ENCODE results near the gene PLK3. TPM values are rescaled to one million over a fixed set of nuclear protein-coding genes. Genes with fewer than 3 reads are reported as not detected.
"Not testable (repeated sequence)": the region's sequence is repeated elsewhere in the genome, so short reads cannot be mapped to it uniquely, and the experiment has no call there.

PLK3 gene
- total RNA-seq, 1 donor from 2014 or later = 128 TPM

- H3K9me3 Mint-ChIP-seq = no peaks in the 10 kb centered on the region
- intact Hi-C loops (cut with micrococcal nuclease) = no loop called here
- no peak overlapping the region for H3K27ac Mint-ChIP-seq
These were observed 7.3 kb upstream of the PLK3 start for GRCh38 chr1:44792736-44793502.

DNA sequence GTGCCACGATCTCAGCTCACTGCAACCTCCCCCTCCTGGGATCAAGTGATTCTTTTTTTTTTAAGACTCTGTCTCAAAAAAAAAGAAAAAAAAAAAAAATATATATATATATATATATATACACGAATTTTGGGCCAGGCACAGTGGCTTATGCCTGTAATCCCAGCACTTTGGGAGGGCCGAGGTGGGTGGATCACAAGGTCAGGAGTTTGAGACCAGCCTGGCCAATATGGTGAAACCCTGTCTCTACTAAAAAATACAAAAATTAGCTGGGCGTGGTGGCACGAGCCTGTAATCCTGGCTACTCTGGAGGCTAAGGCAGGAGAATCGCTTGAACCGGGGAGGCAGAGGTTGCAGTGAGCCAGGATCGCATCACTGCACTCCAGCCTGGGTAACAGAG lies 2.3 kb upstream of the PLK3 start:
- not testable (repeated sequence) for H3K27ac Mint-ChIP-seq; H3K27me3 Mint-ChIP-seq (ENCODE audit: low read depth); H3K4me3 Mint-ChIP-seq (ENCODE audit: low read depth); DNase-seq (ENCODE audit: low spot score); H3K9me3 Mint-ChIP-seq
- peaks cover 22% of the 10 kb centered on the region for H3K36me3 Mint-ChIP-seq (ENCODE audit: low read depth)
- intact Hi-C loops (cut with micrococcal nuclease) = loop anchor here (2.0 kb wide), 2 partner anchors 13 to 1449 kb away; partner anchors contain the start of gene RAD54L
- H3K4me1 Mint-ChIP-seq (ENCODE audit: low read depth) = peaks cover 17% of the 10 kb centered on the region

More at GRCh38 chr1:44792736-44793502, 7.3 kb upstream of the PLK3 start:
- no peak for DNase-seq (ENCODE audit: low spot score)
- H3K4me1 Mint-ChIP-seq (ENCODE audit: low read depth) = peaks cover 2% of the 10 kb centered on the region
- H3K36me3 Mint-ChIP-seq (ENCODE audit: low read depth) = no peaks in the 10 kb centered on the region
- H3K27me3 Mint-ChIP-seq (ENCODE audit: low read depth) = no peaks in the 10 kb centered on the region
- no peak overlapping the region for H3K4me3 Mint-ChIP-seq (ENCODE audit: low read depth)

DNA sequence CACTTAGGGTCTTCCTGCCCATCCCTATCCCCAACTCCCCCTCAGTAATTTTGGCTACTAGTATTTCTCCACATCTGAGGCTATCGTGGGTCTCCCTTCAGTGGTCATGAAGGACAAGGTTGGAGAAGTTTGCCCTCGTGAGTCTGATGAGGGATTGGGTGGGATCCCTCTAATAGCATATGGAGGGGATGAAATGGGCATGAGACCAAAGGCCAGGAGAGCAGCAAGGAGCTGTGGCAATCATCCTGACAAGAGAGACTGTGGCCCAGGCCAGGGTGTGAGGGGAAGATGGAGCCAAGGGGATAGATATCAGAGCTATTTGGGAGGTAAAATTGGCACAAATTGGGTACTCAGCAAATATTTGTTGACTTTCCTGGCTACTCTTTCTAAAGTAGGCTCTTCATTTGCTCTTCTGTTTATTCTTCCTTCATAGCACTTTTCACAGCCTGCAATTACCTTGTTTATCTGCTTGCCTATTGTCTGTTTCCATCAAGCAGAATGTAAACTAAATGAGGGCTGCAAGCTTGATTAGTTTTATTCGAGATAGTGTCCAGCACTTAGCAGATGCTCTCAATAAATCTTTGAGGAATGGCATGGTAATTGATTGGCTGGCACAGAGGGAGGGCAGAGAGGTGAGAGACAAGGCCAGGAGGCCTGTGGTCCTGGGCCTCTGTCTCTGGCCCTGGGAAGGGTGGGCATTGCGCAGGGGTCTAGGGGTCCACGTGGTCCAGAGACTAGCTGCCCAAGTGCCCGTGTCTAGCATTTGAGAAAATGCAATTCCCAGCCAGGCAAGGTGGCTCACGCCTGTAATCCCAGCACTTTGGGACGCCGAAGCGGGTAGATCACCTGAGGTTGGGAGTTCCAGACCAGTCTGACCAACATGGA lies 1.5 kb upstream of the PLK3 start:
- H3K4me1 Mint-ChIP-seq (ENCODE audit: low read depth) = peaks cover 20% of the 10 kb centered on the region
- H3K9me3 Mint-ChIP-seq = no peaks in the 10 kb centered on the region
- intact Hi-C loops (cut with micrococcal nuclease) = loop anchor here (2.0 kb wide), 2 partner anchors 14 to 1448 kb away; partner anchors contain the start of gene RAD54L
- no peak for DNase-seq (ENCODE audit: low spot score)
- H3K36me3 Mint-ChIP-seq (ENCODE audit: low read depth) = peaks cover 31% of the 10 kb centered on the region
- peak overlapping the region; percentile 99 for H3K27ac Mint-ChIP-seq
- H3K27me3 Mint-ChIP-seq (ENCODE audit: low read depth) = no peaks in the 10 kb centered on the region
- peak overlapping the region; percentile 97 for H3K4me3 Mint-ChIP-seq (ENCODE audit: low read depth)

DNA sequence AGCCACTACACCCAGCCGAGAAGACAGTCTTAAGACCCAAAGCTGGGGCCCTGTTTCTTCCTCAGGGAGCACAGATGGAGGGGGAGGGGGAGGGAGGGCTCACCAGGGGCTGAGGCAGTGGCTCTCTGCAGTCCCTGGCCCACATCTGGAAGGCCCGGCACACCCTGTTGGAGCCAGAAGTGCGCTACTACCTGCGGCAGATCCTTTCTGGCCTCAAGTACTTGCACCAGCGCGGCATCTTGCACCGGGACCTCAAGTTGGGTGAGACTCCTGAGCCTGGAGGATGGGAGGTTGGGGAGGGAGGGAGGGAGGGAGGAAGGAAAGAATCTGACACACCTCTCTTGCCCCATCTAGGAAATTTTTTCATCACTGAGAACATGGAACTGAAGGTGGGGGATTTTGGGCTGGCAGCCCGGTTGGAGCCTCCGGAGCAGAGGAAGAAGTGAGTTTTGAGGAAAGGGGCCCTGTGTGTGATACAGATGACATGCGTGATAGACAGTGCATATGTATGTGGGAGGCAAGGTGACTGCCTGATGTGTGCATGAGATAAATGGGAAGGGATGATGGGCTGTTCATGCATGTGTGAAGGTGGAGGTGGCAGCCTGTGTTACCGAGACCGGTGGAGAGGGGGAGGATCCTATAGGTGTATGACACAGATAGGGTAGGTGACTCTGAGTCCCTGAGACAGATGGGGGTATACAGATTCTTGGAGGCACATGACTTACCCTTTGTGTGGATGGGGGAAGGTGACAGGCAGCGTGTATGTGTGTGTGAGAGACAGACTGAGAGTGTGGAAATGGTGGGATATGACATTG lies 1.5 kb downstream of the PLK3 start:
- peak overlapping the region; percentile 98 for H3K27ac Mint-ChIP-seq
- H3K4me1 Mint-ChIP-seq (ENCODE audit: low read depth) = peaks cover 29% of the 10 kb centered on the region
- no peaks in the 10 kb centered on the region for H3K27me3 Mint-ChIP-seq (ENCODE audit: low read depth)
- intact Hi-C loops (cut with micrococcal nuclease) = loop anchor here (1.0 to 10.0 kb wide), 4 partner anchors 8 to 883 kb away; partner anchors contain the start of genes GPBP1L1, HECTD3, NASP and TMEM69
- no peak for DNase-seq (ENCODE audit: low spot score)
- H3K9me3 Mint-ChIP-seq = no peaks in the 10 kb centered on the region
- peaks cover 56% of the 10 kb centered on the region for H3K36me3 Mint-ChIP-seq (ENCODE audit: low read depth)
- peak overlapping the region; percentile 91 for H3K4me3 Mint-ChIP-seq (ENCODE audit: low read depth)

DNA sequence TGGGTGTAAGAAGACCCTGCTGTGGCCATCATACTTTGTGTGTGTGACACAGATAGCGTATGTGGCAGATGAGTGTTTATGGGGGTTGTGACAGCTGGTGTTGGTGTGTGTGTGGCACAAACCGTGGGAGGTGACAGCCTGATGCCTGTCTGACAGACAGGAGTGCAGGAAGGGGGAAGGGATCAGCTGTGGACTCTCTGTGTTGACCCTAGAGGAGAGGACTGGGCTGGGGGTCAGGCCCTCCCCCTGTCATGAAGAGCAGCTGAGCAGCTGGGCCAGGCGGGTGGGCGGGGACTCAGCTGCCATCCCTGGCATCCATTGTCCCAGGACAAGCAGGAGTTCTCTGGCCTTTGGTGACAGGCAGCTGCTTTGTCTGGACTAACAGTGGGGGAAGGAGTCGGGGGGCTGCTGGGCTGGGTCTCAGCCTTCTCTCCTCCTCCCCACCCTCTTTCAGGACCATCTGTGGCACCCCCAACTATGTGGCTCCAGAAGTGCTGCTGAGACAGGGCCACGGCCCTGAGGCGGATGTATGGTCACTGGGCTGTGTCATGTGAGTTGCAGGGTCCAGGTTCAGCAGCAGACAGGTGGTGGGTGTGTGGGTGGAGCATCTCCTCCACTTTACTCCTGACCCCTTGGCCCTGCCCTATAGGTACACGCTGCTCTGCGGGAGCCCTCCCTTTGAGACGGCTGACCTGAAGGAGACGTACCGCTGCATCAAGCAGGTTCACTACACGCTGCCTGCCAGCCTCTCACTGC lies 2.3 kb downstream of the PLK3 start:
- Mint-ChIP-seq H3K36me3 (ENCODE audit: low read depth) (peaks cover 64% of the 10 kb centered on the region), H3K4me1 (ENCODE audit: low read depth) (peaks cover 36% of the 10 kb centered on the region), H3K9me3 (no peaks in the 10 kb centered on the region), H3K27ac (peak overlapping the region; percentile 74), H3K4me3 (ENCODE audit: low read depth) (peak overlapping the region; percentile 91), H3K27me3 (ENCODE audit: low read depth) (no peaks in the 10 kb centered on the region)
- no peak for DNase-seq (ENCODE audit: low spot score)
- intact Hi-C loops (cut with micrococcal nuclease) = loop anchor here (5.0 to 10.0 kb wide), 3 partner anchors 210 to 882 kb away; partner anchors contain the start of genes GPBP1L1, HECTD3, NASP and TMEM69

DNA sequence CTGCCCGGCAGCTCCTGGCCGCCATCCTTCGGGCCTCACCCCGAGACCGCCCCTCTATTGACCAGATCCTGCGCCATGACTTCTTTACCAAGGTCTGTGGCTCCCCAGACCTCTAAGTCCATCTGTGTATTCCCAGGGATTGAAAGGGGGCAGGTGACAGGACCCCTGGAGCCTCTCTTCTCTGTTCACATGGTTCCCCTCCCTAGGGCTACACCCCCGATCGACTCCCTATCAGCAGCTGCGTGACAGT lies 2.8 kb downstream of the PLK3 start:
- Mint-ChIP-seq H3K4me3 (ENCODE audit: low read depth) (peak overlapping the region; percentile 91), H3K4me1 (ENCODE audit: low read depth) (peaks cover 41% of the 10 kb centered on the region), H3K36me3 (ENCODE audit: low read depth) (peaks cover 65% of the 10 kb centered on the region), H3K9me3 (no peaks in the 10 kb centered on the region), H3K27me3 (ENCODE audit: low read depth) (no peaks in the 10 kb centered on the region), H3K27ac (peak overlapping the region; percentile 48)
- intact Hi-C loops (cut with micrococcal nuclease) = loop anchor here (5.0 to 10.0 kb wide), 3 partner anchors 209 to 882 kb away; partner anchors contain the start of genes GPBP1L1, HECTD3, NASP and TMEM69
- DNase-seq (ENCODE audit: low spot score) = no peak

GRCh38 chr1:44803312-44804095 lies 3.3 kb downstream of the PLK3 start:
- Mint-ChIP-seq H3K9me3 (no peaks in the 10 kb centered on the region), H3K4me3 (ENCODE audit: low read depth) (peak overlapping the region; percentile 91), H3K36me3 (ENCODE audit: low read depth) (peaks cover 69% of the 10 kb centered on the region), H3K27ac (peak overlapping the region; percentile 48), H3K4me1 (ENCODE audit: low read depth) (peaks cover 45% of the 10 kb centered on the region), H3K27me3 (ENCODE audit: low read depth) (no peaks in the 10 kb centered on the region)
- DNase-seq (ENCODE audit: low spot score) = no peak
- intact Hi-C loops (cut with micrococcal nuclease) = loop anchor here (5.0 to 10.0 kb wide), 3 partner anchors 209 to 881 kb away; partner anchors contain the start of genes GPBP1L1, HECTD3, NASP and TMEM69

- Mint-ChIP-seq H3K4me1 (ENCODE audit: low read depth) (peaks cover 58% of the 10 kb centered on the region), H3K27ac (peak overlapping the region; percentile 76), H3K27me3 (ENCODE audit: low read depth) (no peaks in the 10 kb centered on the region), H3K9me3 (no peaks in the 10 kb centered on the region), H3K4me3 (ENCODE audit: low read depth) (peak overlapping the region; percentile 52), H3K36me3 (ENCODE audit: low read depth) (peaks cover 84% of the 10 kb centered on the region)
- intact Hi-C loops (cut with micrococcal nuclease) = loop anchor here (2.0 to 10.0 kb wide), 5 partner anchors 133 to 879 kb away; partner anchors contain the start of genes ARMH1, GPBP1L1, NASP and TESK2
- DNase-seq (ENCODE audit: low spot score) = no peak
These were observed 5.3 kb downstream of the PLK3 start for GRCh38 chr1:44805311-44806024.

DNA sequence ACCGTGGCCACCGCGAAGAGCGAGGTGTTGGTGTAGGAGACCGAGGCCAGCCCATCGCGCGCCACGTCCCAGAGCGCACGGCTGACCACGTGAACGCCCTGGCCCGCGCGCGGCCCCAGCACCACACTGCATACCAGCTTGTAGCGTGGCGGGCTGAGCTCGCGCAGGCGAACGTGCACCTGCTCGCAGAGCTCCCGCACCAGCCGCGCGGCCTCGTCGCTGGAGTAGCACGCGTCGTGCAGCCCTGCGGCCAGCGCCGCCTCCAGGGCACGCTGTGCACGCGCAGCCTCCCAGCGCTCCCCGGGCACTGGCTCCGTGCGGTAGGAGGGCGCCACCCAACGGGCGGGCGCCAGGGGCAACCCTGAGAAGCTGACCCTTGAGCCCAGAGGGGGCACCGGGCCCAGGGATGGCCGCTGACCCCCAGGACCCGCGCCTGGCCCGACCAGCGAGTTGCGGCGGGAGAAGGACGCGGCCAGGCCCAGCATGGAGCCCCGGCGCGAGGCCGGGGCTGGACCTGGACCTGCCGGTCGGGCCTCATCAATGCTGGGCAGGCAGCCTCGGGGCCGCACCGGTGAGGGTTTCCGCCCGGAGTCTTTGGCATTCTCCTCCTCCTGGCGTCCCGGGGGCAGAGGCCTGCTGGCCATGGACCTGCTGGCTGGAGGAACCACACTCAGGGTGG lies 6.0 kb downstream of the PLK3 start:
- intact Hi-C loops (cut with micrococcal nuclease) = loop anchor here (2.0 to 10.0 kb wide), 5 partner anchors 134 to 879 kb away; partner anchors contain the start of genes ARMH1, GPBP1L1, NASP and TESK2

GRCh38 chr1:44806704-44807363 lies 6.7 kb downstream of the PLK3 start, which contains the start of gene DYNLT4:
Gene DYNLT4, minus strand, starts transcription at chr1:44807351. Its CDS starts 683 bp downstream, at chr1:44806668.
- Mint-ChIP-seq H3K9me3 (no peaks in the 10 kb centered on the region), H3K36me3 (ENCODE audit: low read depth) (peaks cover 84% of the 10 kb centered on the region), H3K27me3 (ENCODE audit: low read depth) (no peaks in the 10 kb centered on the region), H3K4me1 (ENCODE audit: low read depth) (peaks cover 69% of the 10 kb centered on the region), H3K27ac (peak within 1 kb of the TSS; percentile 99), H3K4me3 (ENCODE audit: low read depth) (peak within 1 kb of the TSS; percentile 75)
- intact Hi-C loops (cut with micrococcal nuclease) = loop anchor here (1.0 to 10.0 kb wide), 7 partner anchors 13 to 878 kb away; partner anchors contain the start of genes ARMH1, GPBP1L1, NASP and TESK2
- DNase-seq (ENCODE audit: low spot score) = no peak

More for the DNA sequence above, 6.0 kb downstream of the PLK3 start:
- peaks cover 84% of the 10 kb centered on the region for H3K36me3 Mint-ChIP-seq (ENCODE audit: low read depth)
- peaks cover 64% of the 10 kb centered on the region for H3K4me1 Mint-ChIP-seq (ENCODE audit: low read depth)
- DNase-seq (ENCODE audit: low spot score) = no peak
- no peak overlapping the region for H3K4me3 Mint-ChIP-seq (ENCODE audit: low read depth)
- H3K27me3 Mint-ChIP-seq (ENCODE audit: low read depth) = no peaks in the 10 kb centered on the region
- peak overlapping the region; percentile 99 for H3K27ac Mint-ChIP-seq
- no peaks in the 10 kb centered on the region for H3K9me3 Mint-ChIP-seq
